Prostate gland (tissue), 2 donors: ENCODE results near the gene EGFLAM.

Experiments
- CTCF ChIP-seq, 4 experiments: fragments of 200-600 bp in 2 of 4; fragments of 450-650 bp in 2 of 4; sonication (generic) in 2 of 4; IDR thresholded peaks; 1 replicate in 3 of 4; 2 replicates in 1 of 4; pipeline ENCODE4 v1.5.1; 2016 to 2019; ENCODE audit warnings: antibody characterized with exemption in 4 of 4, mild to moderate bottlenecking in 2 of 4, moderate library complexity in 2 of 4
- POLR2A ChIP-seq: fragments of 450-650 bp; IDR thresholded peaks from one replicate; pipeline ENCODE4 v1.6.1; 2016; ENCODE audit warnings: antibody characterized with exemption, mild to moderate bottlenecking
- POLR2AphosphoS5 ChIP-seq: sonication (generic); formaldehyde crosslinking; IDR thresholded peaks from one replicate; pipeline ENCODE4 v1.6.1; 2017; ENCODE audit warnings: antibody characterized with exemption

GRCh38 chr5:38384396-38384795 lies 126.0 kb downstream of the EGFLAM start:
- TF ChIP-seq CTCF (IDR thresholded peaks at IDR 0.05) (no peak), POLR2AphosphoS5 (no peak), POLR2A (no peak)
